ENCODE data around the gene ATP6V0E2.

ATP6V0E2 gene

GRCh38 chr7:149838224-149838991, 35.4 kb upstream of the ATP6V0E2 start, which contains the start of gene ZNF862:
TSS of gene ZNF862 (plus strand) at chr7:149838375. CDS start at chr7:149838612, 237 bp downstream.
- Mint-ChIP-seq H3K27ac (no peak within 1 kb of the TSS), H3K4me3 (peak within 1 kb of the TSS; percentile 89), H3K36me3 (ENCODE audit: low read depth) (peaks cover 4% of the 10 kb centered on the region), H3K9me3 (peaks cover 4% of the 10 kb centered on the region), H3K27me3 (ENCODE audit: low read depth, poor library complexity) (peaks cover 37% of the 10 kb centered on the region), H3K4me1 (peaks cover 36% of the 10 kb centered on the region)
- DNase-seq: peak; percentile 96
- no peak for TF ChIP-seq CTCF (IDR thresholded peaks at IDR 0.05)

- DNase-seq: no peak
- H3K4me3 Mint-ChIP-seq: peak overlapping the region; percentile 89
- TF ChIP-seq CTCF (IDR thresholded peaks at IDR 0.05): no peak
- peaks cover 36% of the 10 kb centered on the region for H3K4me1 Mint-ChIP-seq
- H3K27me3 Mint-ChIP-seq (ENCODE audit: low read depth, poor library complexity): peaks cover 38% of the 10 kb centered on the region
- peaks cover 4% of the 10 kb centered on the region for H3K9me3 Mint-ChIP-seq
- H3K27ac Mint-ChIP-seq: no peak overlapping the region
- H3K36me3 Mint-ChIP-seq (ENCODE audit: low read depth): peaks cover 4% of the 10 kb centered on the region
Measured at GRCh38 chr7:149838992-149839408, 34.8 kb upstream of the ATP6V0E2 start.

GRCh38 chr7:149839933-149840332, 33.8 kb upstream of the ATP6V0E2 start:
- Mint-ChIP-seq H3K4me3 (peak overlapping the region; percentile 89), H3K4me1 (peaks cover 30% of the 10 kb centered on the region), H3K27me3 (ENCODE audit: low read depth, poor library complexity) (peaks cover 29% of the 10 kb centered on the region), H3K9me3 (peaks cover 4% of the 10 kb centered on the region), H3K36me3 (ENCODE audit: low read depth) (peaks cover 4% of the 10 kb centered on the region), H3K27ac (no peak overlapping the region)
- no peak for TF ChIP-seq CTCF (IDR thresholded peaks at IDR 0.05)
- DNase-seq: no peak

- no peak for TF ChIP-seq CTCF (IDR thresholded peaks at IDR 0.05)
- H3K4me3 Mint-ChIP-seq: no peak overlapping the region
- peaks cover 20% of the 10 kb centered on the region for H3K36me3 Mint-ChIP-seq (ENCODE audit: low read depth)
- H3K27me3 Mint-ChIP-seq (ENCODE audit: low read depth, poor library complexity): peaks cover 4% of the 10 kb centered on the region
- H3K27ac Mint-ChIP-seq: no peak overlapping the region
- DNase-seq: no peak
- H3K4me1 Mint-ChIP-seq: peaks cover 20% of the 10 kb centered on the region
- no peaks in the 10 kb centered on the region for H3K9me3 Mint-ChIP-seq
Measured at GRCh38 chr7:149843566-149843965, 30.2 kb upstream of the ATP6V0E2 start.

GRCh38 chr7:149844445-149844844, 29.3 kb upstream of the ATP6V0E2 start:
- Mint-ChIP-seq H3K36me3 (ENCODE audit: low read depth) (peaks cover 22% of the 10 kb centered on the region), H3K4me1 (peaks cover 13% of the 10 kb centered on the region), H3K4me3 (no peak overlapping the region), H3K9me3 (no peaks in the 10 kb centered on the region), H3K27me3 (ENCODE audit: low read depth, poor library complexity) (peaks cover 4% of the 10 kb centered on the region), H3K27ac (no peak overlapping the region)
- no peak for TF ChIP-seq CTCF (IDR thresholded peaks at IDR 0.05)
- no peak for DNase-seq
